Medulla oblongata (tissue), 1 donor: ENCODE data around the gene HIVEP2.

Experiments used
- DNase-seq: peaks from one replicate; pipeline ENCODE4 v3.0.0-alpha.2; 2015; ENCODE audit errors: extremely low spot score

HIVEP2 gene

DNA sequence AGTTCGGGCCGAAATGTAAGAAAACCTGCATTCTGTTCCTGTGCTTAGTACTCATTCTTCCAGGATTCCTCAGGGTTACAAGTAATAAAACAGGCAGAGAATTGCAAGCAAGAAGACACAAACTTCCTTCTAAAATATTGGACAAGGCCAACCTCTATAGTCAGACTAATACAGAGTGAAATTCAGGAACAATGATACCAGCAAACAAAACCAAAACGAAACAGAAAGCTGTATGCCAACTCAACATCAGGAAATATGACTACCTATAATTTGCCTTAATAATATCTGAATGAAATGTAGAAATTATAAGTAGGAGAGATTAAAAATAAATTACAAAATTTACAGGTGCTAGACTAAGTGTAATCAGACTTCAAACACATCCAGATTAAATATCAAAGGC lies 238.8 kb downstream of the HIVEP2 start:
- no peak for DNase-seq

DNA sequence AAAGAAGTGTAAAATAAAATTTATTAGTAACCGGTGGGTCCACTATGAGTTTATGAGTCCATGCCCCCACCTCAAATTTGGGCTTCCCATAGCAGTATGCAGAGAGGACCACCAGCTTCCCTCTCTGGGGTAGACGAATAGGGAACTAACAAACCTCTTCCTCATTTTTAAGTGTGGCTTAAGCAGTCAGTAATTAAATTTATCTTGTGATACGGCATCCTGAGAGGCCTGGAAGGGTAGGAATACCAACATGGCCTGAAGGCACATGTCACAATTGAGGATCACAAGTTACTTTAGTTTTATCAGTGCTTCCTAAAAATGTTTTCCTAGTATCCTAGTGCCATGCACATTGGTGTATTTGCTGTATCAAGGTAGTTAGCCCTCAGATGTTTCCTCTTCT lies 239.9 kb downstream of the HIVEP2 start:
- peak; percentile 46 for DNase-seq

DNA sequence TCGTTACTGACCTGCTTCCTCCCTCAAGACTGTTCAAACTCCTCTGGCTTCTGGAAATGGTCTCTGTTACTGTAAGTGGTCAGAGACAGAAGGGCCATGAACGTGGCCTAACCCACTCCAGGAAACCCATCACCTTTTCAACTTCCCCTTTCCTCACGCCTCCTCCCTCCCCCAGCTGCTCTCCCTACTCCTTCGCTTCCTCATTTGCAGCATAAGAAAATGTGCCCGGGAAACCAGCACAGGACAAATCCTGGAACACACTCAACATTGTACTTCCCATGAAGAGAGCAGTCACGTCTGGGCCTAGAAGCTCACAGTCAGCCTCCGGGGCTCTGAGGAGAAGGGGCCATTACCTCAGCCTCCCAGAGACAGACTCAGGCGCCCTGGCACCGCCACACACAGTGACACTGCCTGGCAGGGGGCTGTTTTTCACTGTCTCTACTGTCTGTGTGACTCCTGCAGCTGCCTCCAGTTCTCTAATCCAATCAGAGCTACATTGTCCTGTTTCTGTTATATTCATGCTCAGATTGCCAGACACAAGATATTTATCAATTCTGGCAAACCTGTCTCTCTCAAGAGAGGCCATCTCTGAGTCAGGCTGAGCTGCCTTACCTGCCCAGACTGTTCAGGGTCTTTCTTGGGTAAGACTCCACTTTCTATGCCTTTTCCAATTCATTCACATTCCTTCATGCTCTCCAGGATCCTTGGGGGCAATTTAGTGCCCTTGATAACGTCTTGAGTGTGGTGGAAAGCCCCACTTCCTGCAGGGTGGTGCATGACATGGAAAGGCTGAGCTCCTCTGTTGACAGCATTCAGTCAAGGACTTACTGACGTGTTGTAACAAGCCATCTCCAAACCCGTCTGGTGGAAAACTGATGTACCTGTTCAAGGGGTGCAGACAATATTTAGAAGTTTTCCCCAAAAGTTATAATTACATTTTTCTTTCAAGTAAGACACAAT lies 242.2 kb downstream of the HIVEP2 start:
- DNase-seq: peak; percentile 80
